Cardiac muscle cell (in vitro differentiated cells and primary cell): Measurements from ENCODE around the gene SPATA13. TPM values are rescaled to one million over a fixed set of nuclear protein-coding genes. Genes with fewer than 3 reads are reported as not detected.

Experiments used
- DNase-seq, 2 donors: peaks; one replicate each; pipeline versions ENCODE4 v3.0.0 to v3.0.0-alpha.2; 2010 to 2017; ENCODE audit warnings: low read depth in 1 of 2, low spot score in 1 of 2
- H3K27ac ChIP-seq: fragments of 200-600 bp; sonication (generic); 2 replicates; pipeline ENCODE4 v1.5.1; 2016
- H3K27me3 ChIP-seq: fragments of 200-600 bp; sonication (generic); 2 replicates; pipeline ENCODE4 v1.6.0; 2016; ENCODE audit warnings: control low read depth
- H3K36me3 ChIP-seq: fragments of 200-600 bp; sonication (generic); 2 replicates; pipeline ENCODE4 v1.5.1; 2016; ENCODE audit warnings: control low read depth
- H3K4me1 ChIP-seq: fragments of 200-600 bp; sonication (generic); 2 replicates; pipeline ENCODE4 v1.8.1; 2017; ENCODE audit warnings: low read depth, mild to moderate bottlenecking, mixed run types
- H3K4me3 ChIP-seq: fragments of 200-600 bp; sonication (generic); 2 replicates; pipeline ENCODE4 v1.5.1; 2016; ENCODE audit warnings: mild to moderate bottlenecking
- H3K9me3 ChIP-seq: fragments of 200-600 bp; sonication (generic); 2 replicates; pipeline ENCODE4 v1.5.1; 2017; ENCODE audit warnings: low read depth, mild to moderate bottlenecking, control low read depth
- polyA plus RNA-seq: library from polyadenylated mRNA; unstranded; fragments of >200 nt; fragmentation: Nextera tagmentation; extraction: Ambion mirVana; gene quantifications from 2 replicates; pipeline ENCODE4 v1.2.1, GENCODE V29; 2016
- total RNA-seq: library from RNA; depleted of rRNA; stranded (reverse); fragments of >200 nt; gene quantifications from 2 replicates; pipeline ENCODE4 v1.2.3, GENCODE V29; 2016
- TF ChIP-seq, protein P1 (sequence below): IDR thresholded peaks from 2 replicates; pipeline ENCODE4 v1.5.1; 2012; ENCODE audit warnings: low read depth, mild to moderate bottlenecking, low read length

The SPATA13 gene
- total and polyA plus RNA-seq, 2 experiments from 2014 or later = 3.9 to 23.3 TPM

DNA sequence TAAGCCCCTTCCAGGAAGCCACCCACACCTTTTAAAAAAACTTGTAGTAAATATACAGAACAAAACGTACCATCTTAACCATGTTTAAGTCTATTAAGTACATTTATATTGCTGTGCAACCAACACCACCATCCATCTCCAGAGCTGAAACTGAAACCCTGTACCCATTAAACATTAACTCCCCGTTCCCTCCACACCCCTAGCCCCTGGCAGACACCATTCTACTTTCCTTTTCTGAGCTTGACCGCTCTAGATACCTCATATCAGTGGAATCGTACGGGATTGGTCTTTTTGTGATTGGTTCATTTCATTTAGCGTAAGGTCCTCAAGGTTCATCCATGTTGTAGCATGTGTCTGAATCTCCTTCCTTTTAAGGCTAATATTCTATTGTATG is 13.0 kb upstream of the SPATA13 start:
- TF ChIP-seq, protein P1, sequence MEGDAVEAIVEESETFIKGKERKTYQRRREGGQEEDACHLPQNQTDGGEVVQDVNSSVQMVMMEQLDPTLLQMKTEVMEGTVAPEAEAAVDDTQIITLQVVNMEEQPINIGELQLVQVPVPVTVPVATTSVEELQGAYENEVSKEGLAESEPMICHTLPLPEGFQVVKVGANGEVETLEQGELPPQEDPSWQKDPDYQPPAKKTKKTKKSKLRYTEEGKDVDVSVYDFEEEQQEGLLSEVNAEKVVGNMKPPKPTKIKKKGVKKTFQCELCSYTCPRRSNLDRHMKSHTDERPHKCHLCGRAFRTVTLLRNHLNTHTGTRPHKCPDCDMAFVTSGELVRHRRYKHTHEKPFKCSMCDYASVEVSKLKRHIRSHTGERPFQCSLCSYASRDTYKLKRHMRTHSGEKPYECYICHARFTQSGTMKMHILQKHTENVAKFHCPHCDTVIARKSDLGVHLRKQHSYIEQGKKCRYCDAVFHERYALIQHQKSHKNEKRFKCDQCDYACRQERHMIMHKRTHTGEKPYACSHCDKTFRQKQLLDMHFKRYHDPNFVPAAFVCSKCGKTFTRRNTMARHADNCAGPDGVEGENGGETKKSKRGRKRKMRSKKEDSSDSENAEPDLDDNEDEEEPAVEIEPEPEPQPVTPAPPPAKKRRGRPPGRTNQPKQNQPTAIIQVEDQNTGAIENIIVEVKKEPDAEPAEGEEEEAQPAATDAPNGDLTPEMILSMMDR = no peak
- H3K27ac ChIP-seq = no peak overlapping the region
- no peaks in the 10 kb centered on the region for H3K4me1 ChIP-seq
- no peak overlapping the region for H3K4me3 ChIP-seq
- H3K36me3 ChIP-seq = no peaks in the 10 kb centered on the region
- no peaks in the 10 kb centered on the region for H3K27me3 ChIP-seq
- no peaks in the 10 kb centered on the region for H3K9me3 ChIP-seq
- no peak for DNase-seq

DNA sequence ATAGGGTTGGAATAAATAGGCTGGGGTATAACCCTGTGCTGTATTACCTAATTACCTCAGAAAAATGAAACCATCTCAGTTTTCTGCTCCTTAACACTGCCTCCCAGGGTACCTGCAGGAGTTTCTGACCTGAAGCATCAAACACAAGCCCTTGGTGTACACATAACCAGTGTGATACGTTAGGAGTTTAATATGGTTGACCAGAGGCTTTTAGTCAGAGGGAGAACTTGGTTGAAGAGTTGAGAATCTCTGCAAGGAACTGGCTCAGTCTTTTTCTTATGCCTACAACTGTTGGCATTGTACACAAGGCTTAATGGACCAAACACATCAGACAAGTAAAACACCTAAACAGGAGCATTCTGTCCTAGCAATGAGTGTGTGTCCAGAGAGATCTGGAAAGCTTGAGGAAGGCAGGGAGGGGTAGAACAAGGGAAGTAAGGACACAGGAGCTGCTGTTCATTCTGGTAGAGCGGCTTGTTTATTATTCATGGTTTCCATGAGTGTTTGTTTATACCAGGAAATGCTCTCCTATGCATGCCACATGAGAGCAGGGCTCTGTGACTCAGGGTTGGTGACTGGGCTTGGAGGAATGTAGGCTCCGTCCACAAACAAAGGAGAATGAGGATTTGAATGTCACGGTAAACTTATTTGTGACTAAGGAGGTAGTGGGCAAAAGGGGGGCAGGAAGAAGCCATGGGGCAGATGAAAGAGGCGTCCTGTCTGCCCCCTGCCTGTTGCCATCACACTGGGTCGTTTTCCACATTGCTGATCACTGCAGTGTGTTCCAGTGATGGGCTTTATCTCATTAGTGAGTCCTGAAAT is 11.9 kb upstream of the SPATA13 start:
- no peaks in the 10 kb centered on the region for H3K9me3 ChIP-seq
- no peaks in the 10 kb centered on the region for H3K36me3 ChIP-seq
- H3K27me3 ChIP-seq = no peaks in the 10 kb centered on the region
- peaks cover 9% of the 10 kb centered on the region for H3K4me1 ChIP-seq
- peak in 1 of 2 donors; percentile 93 for DNase-seq
- no peak overlapping the region for H3K4me3 ChIP-seq
- TF ChIP-seq, protein P1 = no peak
- no peak overlapping the region for H3K27ac ChIP-seq

DNA sequence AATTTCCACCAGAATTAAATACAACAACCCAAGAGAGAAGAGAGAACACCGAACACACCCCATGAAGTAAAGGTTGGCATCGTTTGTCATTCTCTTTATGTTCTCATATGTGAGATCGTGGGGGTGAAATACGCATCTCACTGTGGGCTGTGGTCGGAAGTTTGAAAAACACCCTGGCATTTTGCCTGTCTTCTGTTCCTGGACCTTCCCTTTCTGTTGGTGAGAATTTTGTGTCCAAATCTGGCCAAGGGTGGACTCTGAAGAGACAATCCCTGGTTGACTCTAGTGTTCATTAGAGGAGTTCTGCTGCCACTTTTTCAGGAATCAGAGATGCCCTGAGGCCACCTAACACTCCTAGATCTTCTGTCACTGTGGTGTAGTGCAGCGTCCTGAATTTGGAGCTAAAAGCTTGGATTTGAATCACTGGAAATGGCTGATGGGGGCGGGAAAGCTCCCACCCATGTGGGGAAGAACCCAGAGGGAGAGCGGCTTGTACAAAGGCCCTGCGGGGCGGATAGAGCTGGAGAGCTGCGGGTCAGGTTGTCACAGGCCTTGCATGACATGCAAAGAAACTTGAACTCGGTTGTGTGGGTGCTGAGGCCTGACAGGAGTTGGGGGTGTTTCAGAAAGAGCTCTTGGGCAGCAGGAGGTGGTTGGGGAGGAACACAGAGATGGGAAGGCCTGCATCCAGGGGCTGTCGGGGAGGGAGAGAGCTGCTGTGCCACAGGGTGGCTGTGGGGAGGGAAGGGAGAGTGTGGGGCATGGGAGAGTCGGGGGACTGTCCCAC is 11.1 kb upstream of the SPATA13 start:
- H3K4me3 ChIP-seq = no peak overlapping the region
- no peak overlapping the region for H3K27ac ChIP-seq
- H3K27me3 ChIP-seq = no peaks in the 10 kb centered on the region
- no peaks in the 10 kb centered on the region for H3K9me3 ChIP-seq
- DNase-seq = peak in 1 of 2 donors; percentile 75
- TF ChIP-seq, protein P1 = no peak
- no peaks in the 10 kb centered on the region for H3K36me3 ChIP-seq
- H3K4me1 ChIP-seq = peaks cover 9% of the 10 kb centered on the region

DNA sequence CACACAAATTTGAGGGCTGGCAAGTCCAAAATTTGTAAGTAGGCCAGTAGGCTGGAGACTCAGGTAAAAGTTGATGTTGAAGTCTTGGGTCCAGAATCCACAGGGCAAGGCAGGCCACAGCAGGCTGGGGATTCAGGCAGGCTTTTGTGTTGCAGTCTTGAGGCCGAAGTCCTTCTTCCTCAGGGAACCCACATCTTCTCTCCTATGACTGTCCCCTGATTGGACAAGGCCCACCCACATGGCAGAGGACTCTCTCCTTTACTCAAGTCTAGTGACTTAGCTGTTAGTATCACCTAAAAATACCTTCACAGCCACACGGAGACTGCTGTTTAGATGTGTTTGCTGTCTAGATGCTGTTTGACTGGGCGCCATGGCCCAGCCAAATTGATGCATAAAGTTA is 9.9 kb upstream of the SPATA13 start:
- no peak overlapping the region for H3K27ac ChIP-seq
- H3K4me3 ChIP-seq = no peak overlapping the region
- no peaks in the 10 kb centered on the region for H3K36me3 ChIP-seq
- H3K4me1 ChIP-seq = peaks cover 9% of the 10 kb centered on the region
- TF ChIP-seq, protein P1 = no peak
- no peak for DNase-seq
- H3K9me3 ChIP-seq = no peaks in the 10 kb centered on the region
- no peaks in the 10 kb centered on the region for H3K27me3 ChIP-seq

DNA sequence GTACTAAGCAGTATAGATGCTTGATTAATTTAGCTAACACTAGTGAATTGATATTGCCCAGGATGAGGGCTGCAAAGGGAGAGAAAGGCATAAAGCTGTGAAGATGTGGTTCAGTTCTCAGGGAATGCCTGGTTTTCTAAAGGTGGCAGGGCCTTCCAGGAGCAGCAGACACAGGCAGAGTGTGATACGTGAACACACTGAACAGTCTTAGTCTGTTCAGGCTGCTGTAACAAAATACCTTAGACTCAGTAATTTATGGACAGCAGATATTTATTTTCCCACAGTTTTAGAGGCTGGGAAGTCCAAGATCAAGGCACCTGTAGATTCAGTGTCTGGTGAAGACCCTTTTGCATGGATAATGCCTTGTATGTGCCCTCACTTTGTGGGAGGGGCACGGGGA is 8.7 kb upstream of the SPATA13 start:
- no peak for DNase-seq
- Histone ChIP-seq H3K27me3 (no peaks in the 10 kb centered on the region), H3K36me3 (no peaks in the 10 kb centered on the region), H3K27ac (peak overlapping the region; percentile 28), H3K4me1 (peaks cover 9% of the 10 kb centered on the region), H3K4me3 (no peak overlapping the region), H3K9me3 (no peaks in the 10 kb centered on the region)
- TF ChIP-seq, protein P1 = no peak
